Mesothelial cell of epicardium (in vitro differentiated cells): Measurements from ENCODE around the gene MINDY4B. TPM values are rescaled to one million over a fixed set of nuclear protein-coding genes. Genes with fewer than 3 reads are reported as not detected.

Experiments used
- DNase-seq, 2 experiments: peaks; one replicate each; pipeline ENCODE4 v3.0.0; 2021; ENCODE audit warnings: low spot score in 2 of 2; ENCODE audit not compliant: unreplicated experiment in 2 of 2
- H3K27ac Mint-ChIP-seq: 2 replicates; pipeline ENCODE4 v1.8.0; 2021; ENCODE audit warnings: mixed read lengths
- H3K27me3 Mint-ChIP-seq: 2 replicates; pipeline ENCODE4 v1.8.0; 2021; ENCODE audit warnings: low read depth, mixed read lengths
- H3K36me3 Mint-ChIP-seq: 2 replicates; pipeline ENCODE4 v1.8.0; 2021; ENCODE audit warnings: mixed read lengths
- H3K4me1 Mint-ChIP-seq: 2 replicates; pipeline ENCODE4 v1.8.0; 2021; ENCODE audit warnings: mixed read lengths
- H3K4me3 Mint-ChIP-seq: 2 replicates; pipeline ENCODE4 v1.8.0; 2021; ENCODE audit warnings: mild to moderate bottlenecking, moderate library complexity, mixed read lengths
- H3K9me3 Mint-ChIP-seq: 2 replicates; pipeline ENCODE4 v1.8.0; 2021; ENCODE audit warnings: mixed read lengths
- total RNA-seq: library from RNA; stranded (reverse); gene quantifications from 3 replicates; pipeline ENCODE4 v1.2.1, GENCODE V29; 2021
- TF ChIP-seq, protein P1 (sequence below): fragments of 200-600 bp; sonication (generic); IDR thresholded peaks from one replicate; pipeline ENCODE4 v1.5.0; 2021; ENCODE audit warnings: antibody characterized with exemption; ENCODE audit not compliant: unreplicated experiment

Gene MINDY4B
- total RNA-seq, 1 donor from 2014 or later, result not detected

DNA sequence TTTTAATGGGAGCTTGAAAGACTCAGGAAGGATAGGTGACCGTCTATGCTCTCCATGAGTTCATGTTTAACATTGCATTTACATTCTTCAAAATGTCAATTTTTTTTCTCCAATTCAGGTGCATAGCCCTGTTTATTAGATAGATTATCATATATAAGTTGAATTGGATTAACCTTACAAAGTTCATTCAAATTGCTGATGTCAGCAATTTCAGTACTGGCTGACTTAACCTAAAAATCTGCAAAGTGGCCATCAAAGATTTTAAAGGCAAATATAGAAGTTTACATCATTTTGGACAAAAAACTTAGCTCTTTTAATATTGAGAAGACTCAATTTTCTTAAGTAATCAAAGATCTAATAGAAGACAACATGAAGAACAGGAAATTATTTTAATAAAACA lies 57.8 kb downstream of the MINDY4B start:
- TF ChIP-seq, protein P1, sequence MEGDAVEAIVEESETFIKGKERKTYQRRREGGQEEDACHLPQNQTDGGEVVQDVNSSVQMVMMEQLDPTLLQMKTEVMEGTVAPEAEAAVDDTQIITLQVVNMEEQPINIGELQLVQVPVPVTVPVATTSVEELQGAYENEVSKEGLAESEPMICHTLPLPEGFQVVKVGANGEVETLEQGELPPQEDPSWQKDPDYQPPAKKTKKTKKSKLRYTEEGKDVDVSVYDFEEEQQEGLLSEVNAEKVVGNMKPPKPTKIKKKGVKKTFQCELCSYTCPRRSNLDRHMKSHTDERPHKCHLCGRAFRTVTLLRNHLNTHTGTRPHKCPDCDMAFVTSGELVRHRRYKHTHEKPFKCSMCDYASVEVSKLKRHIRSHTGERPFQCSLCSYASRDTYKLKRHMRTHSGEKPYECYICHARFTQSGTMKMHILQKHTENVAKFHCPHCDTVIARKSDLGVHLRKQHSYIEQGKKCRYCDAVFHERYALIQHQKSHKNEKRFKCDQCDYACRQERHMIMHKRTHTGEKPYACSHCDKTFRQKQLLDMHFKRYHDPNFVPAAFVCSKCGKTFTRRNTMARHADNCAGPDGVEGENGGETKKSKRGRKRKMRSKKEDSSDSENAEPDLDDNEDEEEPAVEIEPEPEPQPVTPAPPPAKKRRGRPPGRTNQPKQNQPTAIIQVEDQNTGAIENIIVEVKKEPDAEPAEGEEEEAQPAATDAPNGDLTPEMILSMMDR, result no peak
- Mint-ChIP-seq H3K4me1 (peaks cover 10% of the 10 kb centered on the region), H3K4me3 (no peak overlapping the region), H3K27me3 (no peaks in the 10 kb centered on the region), H3K36me3 (no peaks in the 10 kb centered on the region), H3K9me3 (peaks cover 16% of the 10 kb centered on the region), H3K27ac (no peak overlapping the region)
- DNase-seq, result no peak

DNA sequence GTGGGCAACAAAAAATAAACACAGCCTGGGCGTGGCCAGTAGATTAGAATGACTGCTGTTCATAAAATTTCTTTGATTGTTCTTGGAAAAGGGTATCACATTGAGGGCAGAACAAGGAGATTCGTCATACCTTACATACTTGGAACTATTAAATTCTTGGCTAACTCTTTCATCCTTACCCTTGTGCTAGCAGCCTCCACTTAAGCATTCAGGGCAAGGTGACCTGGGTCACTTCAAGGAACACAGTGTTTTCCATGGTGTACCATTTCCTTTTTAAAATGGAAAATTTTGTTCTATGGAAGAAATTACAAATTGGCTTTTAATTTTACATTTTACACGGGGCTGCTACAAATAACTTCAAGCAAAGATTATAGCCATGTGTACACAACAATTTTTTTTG lies 60.8 kb downstream of the MINDY4B start:
- peaks cover 4% of the 10 kb centered on the region for H3K27me3 Mint-ChIP-seq
- DNase-seq, result no peak
- H3K36me3 Mint-ChIP-seq, result no peaks in the 10 kb centered on the region
- TF ChIP-seq, protein P1, result no peak
- H3K9me3 Mint-ChIP-seq, result peaks cover 3% of the 10 kb centered on the region
- H3K27ac Mint-ChIP-seq, result no peak overlapping the region
- no peak overlapping the region for H3K4me3 Mint-ChIP-seq
- peaks cover 10% of the 10 kb centered on the region for H3K4me1 Mint-ChIP-seq

DNA sequence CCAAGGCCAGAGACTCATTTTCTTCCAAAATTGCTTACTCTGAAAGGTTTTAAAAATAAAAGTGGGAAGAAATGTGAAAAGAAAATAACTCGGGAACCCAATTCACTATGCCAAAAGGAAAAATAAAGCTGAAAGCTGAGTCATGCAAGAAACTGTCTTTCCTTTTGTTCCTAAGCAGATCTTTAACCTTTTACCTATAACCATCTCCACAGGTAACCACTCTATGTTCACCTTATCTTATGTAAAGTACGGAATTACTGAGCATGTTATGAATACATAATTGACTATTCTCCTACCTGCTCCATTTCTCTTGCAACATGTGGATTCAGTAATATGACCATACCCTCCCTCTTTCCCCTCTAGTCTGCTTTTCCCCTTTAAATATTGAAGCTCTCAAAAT lies 62.0 kb downstream of the MINDY4B start:
- H3K4me1 Mint-ChIP-seq, result peaks cover 10% of the 10 kb centered on the region
- TF ChIP-seq, protein P1, result no peak
- peaks cover 6% of the 10 kb centered on the region for H3K27me3 Mint-ChIP-seq
- peaks cover 9% of the 10 kb centered on the region for H3K9me3 Mint-ChIP-seq
- no peak for DNase-seq
- no peak overlapping the region for H3K27ac Mint-ChIP-seq
- no peak overlapping the region for H3K4me3 Mint-ChIP-seq
- H3K36me3 Mint-ChIP-seq, result no peaks in the 10 kb centered on the region

DNA sequence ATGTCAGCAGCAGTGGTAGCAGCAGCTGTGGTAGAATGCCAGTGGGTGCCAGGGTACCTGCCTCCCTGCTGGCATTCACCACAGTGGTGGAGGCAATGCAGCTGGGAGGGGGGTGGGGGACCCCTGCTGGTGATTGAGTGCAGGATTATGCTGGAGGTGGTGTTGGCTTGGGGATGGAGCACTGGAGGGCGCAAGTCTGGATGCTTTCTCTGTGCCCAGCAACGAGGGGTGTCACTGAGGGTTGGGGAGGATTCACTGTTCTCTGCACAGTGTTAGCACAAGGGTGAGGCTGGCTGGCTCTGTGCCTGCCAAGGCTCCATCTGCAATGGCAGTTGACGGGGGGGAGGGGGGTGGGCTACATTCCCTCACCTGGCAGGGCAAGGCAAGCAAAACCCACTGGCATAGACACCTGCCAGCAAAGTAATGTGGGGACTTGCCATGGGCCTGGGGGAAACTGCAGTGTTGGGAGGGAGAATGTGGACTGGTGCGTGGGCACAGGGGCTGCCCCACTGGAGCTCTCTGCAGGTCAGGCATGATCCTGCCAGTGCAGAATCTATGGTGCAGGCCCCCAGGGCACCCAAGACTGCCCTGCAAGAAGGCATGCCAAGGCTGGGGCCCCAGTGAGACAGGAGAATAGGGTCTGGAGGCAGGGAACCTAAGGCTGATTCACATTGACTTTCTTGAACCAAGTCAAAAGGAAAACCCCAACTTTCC lies 64.3 kb downstream of the MINDY4B start:
- TF ChIP-seq, protein P1, result no peak
- H3K27ac Mint-ChIP-seq, result no peak overlapping the region
- H3K9me3 Mint-ChIP-seq, result peaks cover 13% of the 10 kb centered on the region
- H3K36me3 Mint-ChIP-seq, result no peaks in the 10 kb centered on the region
- no peak overlapping the region for H3K4me3 Mint-ChIP-seq
- H3K4me1 Mint-ChIP-seq, result peaks cover 10% of the 10 kb centered on the region
- peaks cover 8% of the 10 kb centered on the region for H3K27me3 Mint-ChIP-seq
- no peak for DNase-seq

DNA sequence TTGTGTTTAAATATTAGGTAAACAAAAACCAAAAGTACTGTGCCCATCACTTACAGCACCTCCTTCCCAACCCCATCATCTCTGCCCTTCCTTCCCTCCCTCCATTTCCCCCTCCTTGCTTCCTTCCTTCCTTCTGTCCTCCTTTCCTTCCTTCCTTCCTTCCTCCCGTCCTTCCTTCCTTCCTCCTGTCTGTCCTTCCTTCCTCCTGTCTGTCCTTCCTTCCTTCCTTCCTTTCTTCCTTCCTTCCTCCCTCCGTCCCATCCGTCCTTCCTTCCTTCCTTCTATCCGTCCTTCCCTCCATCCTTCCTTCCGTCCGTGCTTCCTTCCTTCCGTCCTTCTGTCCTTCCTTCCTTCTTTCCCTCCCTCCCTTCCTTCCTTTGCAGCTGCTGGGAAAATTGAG lies 74.5 kb downstream of the MINDY4B start:
- DNase-seq, result no peak
- Mint-ChIP-seq H3K4me1 (peaks cover 8% of the 10 kb centered on the region), H3K27me3 (no peaks in the 10 kb centered on the region), H3K9me3 (peaks cover 8% of the 10 kb centered on the region), H3K36me3 (no peaks in the 10 kb centered on the region), H3K4me3 (no peak overlapping the region), H3K27ac (no peak overlapping the region)
- TF ChIP-seq, protein P1, result no peak
